Calu3 (cell line): ENCODE measurements around the gene CCNE1. TPM values are rescaled to one million over a fixed set of nuclear protein-coding genes. Genes with fewer than 3 reads are reported as not detected.
"Not testable (repeated sequence)": the region's sequence is repeated elsewhere in the genome, so short reads cannot be mapped to it uniquely, and the experiment has no call there.

Source experiments
- BruUV-seq: library from RNA; stranded (reverse); fragments of 400-500 nt; replicated peaks from 2 replicates; lab custom pipeline; 2021; lab: Mats Ljungman, UMichigan
- CTCF ChIA-PET: fragments of 300-600 bp; sonication (Branson Sonifier 250); formaldehyde crosslinking; loops from one replicate; lab custom pipeline; 2022; ENCODE audit warnings: antibody characterized with exemption; lab: Charles Lee
- DNase-seq: peaks from one replicate; pipeline ENCODE4 v3.0.0; 2022
- H3K27ac Mint-ChIP-seq: one replicate; pipeline ENCODE4 v1.8.0; 2022; ENCODE audit warnings: mixed read lengths; ENCODE audit not compliant: unreplicated experiment
- H3K27me3 Mint-ChIP-seq: one replicate; pipeline ENCODE4 v1.8.0; 2022; ENCODE audit warnings: mixed read lengths; ENCODE audit not compliant: unreplicated experiment
- H3K36me3 Mint-ChIP-seq: one replicate; pipeline ENCODE4 v1.8.0; 2022; ENCODE audit warnings: mild to moderate bottlenecking, moderate library complexity, mixed read lengths; ENCODE audit not compliant: insufficient read depth, unreplicated experiment
- H3K4me1 Mint-ChIP-seq: one replicate; pipeline ENCODE4 v1.8.0; 2022; ENCODE audit warnings: mild to moderate bottlenecking, low read depth, mixed read lengths; ENCODE audit not compliant: unreplicated experiment
- H3K4me3 Mint-ChIP-seq: one replicate; pipeline ENCODE4 v1.8.0; 2022; ENCODE audit warnings: mild to moderate bottlenecking, low read depth, moderate library complexity, mixed read lengths; ENCODE audit not compliant: unreplicated experiment
- H3K9me3 Mint-ChIP-seq: one replicate; pipeline ENCODE4 v1.8.0; 2022; ENCODE audit warnings: low read depth, mixed read lengths; ENCODE audit not compliant: unreplicated experiment
- CTCF ChIP-seq: fragments of 200-600 bp; IDR thresholded peaks from one replicate; pipeline ENCODE4 v1.8.0; 2022; ENCODE audit warnings: antibody characterized with exemption; ENCODE audit not compliant: unreplicated experiment
- intact Hi-C: fragments of 100-400 bp; cut with micrococcal nuclease; formaldehyde crosslinking; loops from one replicate; pipeline ENCODE4 v1.10.0; 2022; ENCODE audit not compliant: unreplicated experiment
- total RNA-seq: library from RNA; stranded (reverse); gene quantifications from 2 replicates; pipeline ENCODE4 v1.2.3, GENCODE V29; 2022

The CCNE1 gene
- total RNA-seq, 1 experiment from 2014 or later = 15.9 TPM

DNA sequence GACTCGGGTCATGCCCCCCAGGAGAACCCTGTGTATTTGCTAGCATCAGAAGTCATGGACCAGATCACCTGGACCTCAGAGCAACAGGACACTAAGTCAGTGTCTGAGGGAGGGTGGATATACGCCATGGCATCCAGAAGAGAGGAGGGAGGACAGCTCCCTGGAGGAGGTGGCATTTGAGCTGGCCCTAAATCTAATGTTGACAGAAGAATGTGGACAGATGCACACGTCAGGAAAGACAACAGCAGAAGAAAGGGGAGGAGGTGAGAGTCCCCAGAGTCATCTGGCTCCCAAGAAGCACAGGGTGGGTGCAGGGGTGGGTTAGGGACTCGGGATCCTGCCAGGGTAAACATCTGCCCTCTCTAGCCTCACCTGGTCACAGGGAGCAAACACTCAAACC is 24.5 kb upstream of the CCNE1 start:
- DNase-seq = no peak
- no peak overlapping the region for H3K4me3 Mint-ChIP-seq
- no peak overlapping the region for H3K27ac Mint-ChIP-seq
- no peaks in the 10 kb centered on the region for H3K4me1 Mint-ChIP-seq
- no TSS peak for BruUV-seq
- CTCF ChIA-PET = no interaction called here
- peaks cover 3% of the 10 kb centered on the region for H3K36me3 Mint-ChIP-seq
- H3K27me3 Mint-ChIP-seq = peaks cover 49% of the 10 kb centered on the region
- H3K9me3 Mint-ChIP-seq = no peaks in the 10 kb centered on the region
- TF ChIP-seq CTCF = no peak
- intact Hi-C loops = no loop called here

GRCh38 chr19:29789007-29789406 is 22.8 kb upstream of the CCNE1 start:
- Mint-ChIP-seq H3K4me3 (no peak overlapping the region), H3K27me3 (peaks cover 58% of the 10 kb centered on the region), H3K9me3 (no peaks in the 10 kb centered on the region), H3K4me1 (no peaks in the 10 kb centered on the region), H3K27ac (no peak overlapping the region), H3K36me3 (peaks cover 3% of the 10 kb centered on the region)
- intact Hi-C loops = no loop called here
- no peak for TF ChIP-seq CTCF
- BruUV-seq = no TSS peak
- CTCF ChIA-PET = no interaction called here
- no peak for DNase-seq

- no peak for TF ChIP-seq CTCF
- Mint-ChIP-seq H3K9me3 (no peaks in the 10 kb centered on the region), H3K27me3 (peaks cover 55% of the 10 kb centered on the region), H3K4me1 (no peaks in the 10 kb centered on the region), H3K4me3 (no peak overlapping the region), H3K36me3 (no peaks in the 10 kb centered on the region), H3K27ac (no peak overlapping the region)
- DNase-seq = no peak
- intact Hi-C loops = no loop called here
- BruUV-seq = no TSS peak
- CTCF ChIA-PET = no interaction called here
These were observed 18.6 kb upstream of the CCNE1 start for GRCh38 chr19:29793116-29793727.

DNA sequence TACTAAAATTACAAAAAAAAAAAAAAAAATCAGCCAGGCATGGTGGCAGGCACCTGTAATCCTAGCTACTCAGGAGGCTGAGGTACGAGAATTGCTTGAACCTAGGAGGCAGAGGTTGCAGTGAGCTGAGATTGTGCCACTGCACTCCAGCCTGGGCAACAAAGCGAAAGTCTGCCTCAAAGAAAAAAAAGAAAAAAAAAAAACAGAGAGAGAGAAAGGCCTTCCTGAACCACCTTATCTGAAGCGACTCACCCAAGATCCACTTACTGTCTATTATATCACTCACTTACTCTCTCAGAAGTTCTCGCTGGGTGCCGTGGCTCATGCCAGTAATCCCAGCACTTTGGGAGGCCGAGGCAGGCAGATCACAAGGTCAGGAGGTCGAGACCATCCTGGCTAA is 17.3 kb upstream of the CCNE1 start:
- H3K4me3 Mint-ChIP-seq, BruUV-seq, H3K27ac Mint-ChIP-seq, H3K4me1 Mint-ChIP-seq, CTCF ChIA-PET, intact Hi-C loops, H3K36me3 Mint-ChIP-seq, DNase-seq, H3K9me3 Mint-ChIP-seq: not testable (repeated sequence)
- H3K27me3 Mint-ChIP-seq = peaks cover 68% of the 10 kb centered on the region

DNA sequence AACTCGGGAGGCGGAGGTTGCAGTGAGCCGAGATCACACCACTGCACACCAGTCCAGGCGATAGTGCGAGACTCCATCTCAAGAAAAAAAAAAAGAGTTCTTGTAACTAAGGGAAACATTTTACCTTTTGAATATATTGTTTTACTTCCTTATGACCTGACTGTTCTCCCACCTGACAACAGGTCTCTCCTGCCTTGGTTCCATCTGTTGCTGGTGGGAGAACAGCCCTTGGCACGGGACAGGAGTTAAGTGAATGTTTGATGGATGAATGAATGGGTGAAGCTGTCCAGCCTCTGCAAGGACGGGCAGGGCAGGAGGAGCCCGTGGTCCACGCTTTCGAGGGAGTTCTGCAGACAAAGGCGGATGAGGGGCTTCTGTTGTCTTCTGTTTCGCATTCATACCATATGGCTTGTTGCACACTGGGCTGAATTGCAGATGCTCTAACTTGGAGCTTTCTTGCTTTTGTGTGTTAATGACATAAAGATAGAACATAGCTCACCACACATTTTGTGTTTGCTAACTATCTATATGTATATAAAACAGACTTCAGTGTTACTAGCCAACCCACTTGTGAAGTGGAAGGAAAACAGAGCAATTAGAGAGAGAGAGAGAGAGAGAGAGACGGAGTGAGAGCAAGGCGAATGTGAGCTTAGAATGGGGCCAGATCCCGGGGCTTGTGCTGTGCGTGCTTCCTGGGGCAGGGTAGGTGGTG is 16.2 kb upstream of the CCNE1 start:
- no peak overlapping the region for H3K27ac Mint-ChIP-seq
- BruUV-seq = no TSS peak

More for the DNA sequence above, 16.2 kb upstream of the CCNE1 start:
- DNase-seq = no peak
- TF ChIP-seq CTCF = no peak
- peaks cover 79% of the 10 kb centered on the region for H3K27me3 Mint-ChIP-seq
- no peak overlapping the region for H3K4me3 Mint-ChIP-seq
- no peaks in the 10 kb centered on the region for H3K9me3 Mint-ChIP-seq
- H3K36me3 Mint-ChIP-seq = no peaks in the 10 kb centered on the region
- intact Hi-C loops = no loop called here
- no peaks in the 10 kb centered on the region for H3K4me1 Mint-ChIP-seq
- CTCF ChIA-PET = no interaction called here
